HFFc6 (cell line): ENCODE data around the gene NCAM1. TPM values are rescaled to one million over a fixed set of nuclear protein-coding genes. Genes with fewer than 3 reads are reported as not detected.

Experiments
- DNase-seq: peaks from one replicate; pipeline ENCODE4 v3.0.0-alpha.2; 2018
- H3K27ac Mint-ChIP-seq: 2 replicates; pipeline ENCODE4 v1.8.0; 2020; ENCODE audit warnings: mild to moderate bottlenecking, mixed read lengths
- H3K27me3 Mint-ChIP-seq: 2 replicates; pipeline ENCODE4 v1.8.0; 2021; ENCODE audit warnings: mild to moderate bottlenecking, moderate library complexity, mixed read lengths; ENCODE audit not compliant: insufficient read depth
- H3K36me3 Mint-ChIP-seq: 2 replicates; pipeline ENCODE4 v1.8.0; 2021; ENCODE audit warnings: low read depth, mixed read lengths
- H3K4me1 Mint-ChIP-seq: 2 replicates; pipeline ENCODE4 v1.8.0; 2020; ENCODE audit warnings: low read depth, mixed read lengths
- H3K4me3 Mint-ChIP-seq: 2 replicates; pipeline ENCODE4 v1.8.0; 2020; ENCODE audit warnings: mild to moderate bottlenecking, moderate library complexity, mixed read lengths
- H3K9me3 Mint-ChIP-seq: 2 replicates; pipeline ENCODE4 v1.8.0; 2020; ENCODE audit warnings: mild to moderate bottlenecking, mixed read lengths
- total RNA-seq, 6 experiments: library from RNA; stranded (reverse); fragmentation: NEBNext Ultra II Directional; extraction: Animal tissue kit (Norgen Biotek cat#: 25700); gene quantifications; 2 replicates in 1 of 6; 3 replicates in 5 of 6; pipeline ENCODE4 v1.2.3, GENCODE V29; 2021
- TF ChIP-seq, protein P1 (sequence below): fragments of 200-600 bp; sonication (generic); IDR thresholded peaks from 2 replicates; pipeline ENCODE4 v1.5.0; 2021; ENCODE audit warnings: antibody characterized with exemption, mild to moderate bottlenecking

NCAM1 gene
- total RNA-seq, 6 experiments from 2014 or later: 0.20 TPM; not detected in 5

DNA sequence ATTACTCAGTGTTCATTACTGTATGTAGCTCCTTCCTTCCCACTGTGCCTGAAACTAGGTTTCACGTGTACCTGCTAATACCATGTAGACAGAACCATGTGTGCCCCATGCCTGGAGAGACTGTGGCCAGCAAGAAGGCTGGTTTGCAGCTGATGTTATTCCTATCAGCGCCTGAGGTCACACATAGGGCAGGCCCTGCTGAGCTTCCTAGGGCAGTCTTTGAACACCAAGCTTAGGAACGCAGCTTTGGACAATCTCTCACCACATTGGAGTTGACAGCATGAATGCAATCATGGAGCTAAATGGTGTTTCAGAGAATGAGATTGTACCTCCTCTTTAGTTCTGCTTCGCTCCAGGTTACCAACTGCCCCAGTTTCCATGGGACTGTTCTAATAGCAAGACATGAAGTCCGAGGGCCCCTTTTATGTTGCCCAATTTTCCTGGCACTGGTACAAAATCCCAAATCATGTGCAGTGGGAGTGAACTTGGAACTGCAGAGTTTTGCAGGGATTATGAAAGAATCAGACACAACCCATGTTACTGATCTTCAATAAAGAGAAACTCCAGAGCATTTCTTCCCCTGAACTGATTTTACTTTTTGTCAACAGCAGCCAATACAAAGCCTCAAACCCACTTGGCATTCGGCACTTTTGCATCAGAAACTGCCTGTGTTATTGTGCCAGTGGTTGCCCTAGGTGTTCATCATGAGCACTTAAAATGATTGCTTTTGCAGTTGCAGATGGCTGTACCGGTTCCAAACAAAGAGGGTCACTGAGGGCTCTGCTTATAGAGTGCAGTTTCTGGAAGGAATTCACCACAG, 199.0 kb downstream of the NCAM1 start:
- Mint-ChIP-seq H3K9me3 (peaks cover 7% of the 10 kb centered on the region; the same call in 1 of the 2 replicates), H3K36me3 (no peaks in the 10 kb centered on the region), H3K27ac (no peak overlapping the region), H3K4me3 (no peak overlapping the region), H3K27me3 (peaks cover 2% of the 10 kb centered on the region; the same call in 1 of the 2 replicates), H3K4me1 (no peaks in the 10 kb centered on the region)
- no peak for DNase-seq
- TF ChIP-seq, protein P1, sequence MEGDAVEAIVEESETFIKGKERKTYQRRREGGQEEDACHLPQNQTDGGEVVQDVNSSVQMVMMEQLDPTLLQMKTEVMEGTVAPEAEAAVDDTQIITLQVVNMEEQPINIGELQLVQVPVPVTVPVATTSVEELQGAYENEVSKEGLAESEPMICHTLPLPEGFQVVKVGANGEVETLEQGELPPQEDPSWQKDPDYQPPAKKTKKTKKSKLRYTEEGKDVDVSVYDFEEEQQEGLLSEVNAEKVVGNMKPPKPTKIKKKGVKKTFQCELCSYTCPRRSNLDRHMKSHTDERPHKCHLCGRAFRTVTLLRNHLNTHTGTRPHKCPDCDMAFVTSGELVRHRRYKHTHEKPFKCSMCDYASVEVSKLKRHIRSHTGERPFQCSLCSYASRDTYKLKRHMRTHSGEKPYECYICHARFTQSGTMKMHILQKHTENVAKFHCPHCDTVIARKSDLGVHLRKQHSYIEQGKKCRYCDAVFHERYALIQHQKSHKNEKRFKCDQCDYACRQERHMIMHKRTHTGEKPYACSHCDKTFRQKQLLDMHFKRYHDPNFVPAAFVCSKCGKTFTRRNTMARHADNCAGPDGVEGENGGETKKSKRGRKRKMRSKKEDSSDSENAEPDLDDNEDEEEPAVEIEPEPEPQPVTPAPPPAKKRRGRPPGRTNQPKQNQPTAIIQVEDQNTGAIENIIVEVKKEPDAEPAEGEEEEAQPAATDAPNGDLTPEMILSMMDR: no peak

GRCh38 chr11:113160808-113161124, 199.5 kb downstream of the NCAM1 start:
- TF ChIP-seq, protein P1: no peak
- H3K4me1 Mint-ChIP-seq: no peaks in the 10 kb centered on the region
- H3K27ac Mint-ChIP-seq: no peak overlapping the region
- no peak overlapping the region for H3K4me3 Mint-ChIP-seq
- DNase-seq: no peak
- H3K36me3 Mint-ChIP-seq: no peaks in the 10 kb centered on the region
- H3K9me3 Mint-ChIP-seq: peaks cover 7% of the 10 kb centered on the region; the same call in 1 of the 2 replicates
- H3K27me3 Mint-ChIP-seq: peaks cover 2% of the 10 kb centered on the region; the same call in 1 of the 2 replicates

DNA sequence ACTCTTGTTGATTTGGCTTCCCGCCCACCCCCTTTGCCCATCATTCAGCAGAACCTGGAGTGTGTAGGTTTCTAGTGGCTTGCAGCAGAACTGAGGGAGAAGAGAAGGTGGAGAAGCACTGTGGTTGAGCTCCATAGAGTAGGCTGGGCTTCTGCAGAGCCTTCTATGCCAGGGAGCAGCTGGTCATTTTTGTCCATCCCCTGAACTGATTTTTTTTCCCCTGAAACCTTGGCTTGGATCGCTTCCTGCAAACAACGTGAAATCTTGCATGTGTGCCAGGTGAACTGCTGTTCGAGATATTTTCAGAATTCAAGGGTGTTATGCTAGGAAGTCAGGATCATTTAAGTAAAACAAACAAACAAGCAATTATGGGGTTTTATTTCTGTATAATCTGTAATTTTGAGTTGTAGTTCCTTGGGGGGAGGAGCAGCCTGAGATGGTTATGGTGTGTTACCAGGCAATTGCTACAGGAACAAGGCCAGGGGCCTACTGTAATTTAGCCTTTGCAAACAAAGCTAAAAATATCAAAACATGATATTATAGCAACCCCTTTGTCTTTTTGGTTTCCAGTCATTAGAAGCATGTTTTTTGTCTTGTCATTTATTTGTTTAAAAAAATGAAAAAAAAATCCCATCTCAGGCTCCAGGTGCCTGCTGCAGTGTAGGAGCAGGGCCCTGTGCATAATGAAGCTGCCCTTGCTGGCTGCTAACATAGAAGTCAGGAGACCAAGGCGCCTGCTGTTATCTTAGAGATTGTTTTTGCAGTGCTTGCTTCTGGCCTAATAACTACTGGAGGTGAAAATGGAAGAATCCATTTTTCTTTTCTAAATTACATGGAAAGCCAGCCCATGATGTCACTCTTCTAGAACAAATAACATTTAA, 200.7 kb downstream of the NCAM1 start:
- Mint-ChIP-seq H3K4me1 (no peaks in the 10 kb centered on the region), H3K36me3 (no peaks in the 10 kb centered on the region), H3K27ac (no peak overlapping the region), H3K9me3 (peaks cover 14% of the 10 kb centered on the region), H3K4me3 (no peak overlapping the region), H3K27me3 (peaks cover 2% of the 10 kb centered on the region; the same call in 1 of the 2 replicates)
- DNase-seq: no peak
- TF ChIP-seq, protein P1: no peak

DNA sequence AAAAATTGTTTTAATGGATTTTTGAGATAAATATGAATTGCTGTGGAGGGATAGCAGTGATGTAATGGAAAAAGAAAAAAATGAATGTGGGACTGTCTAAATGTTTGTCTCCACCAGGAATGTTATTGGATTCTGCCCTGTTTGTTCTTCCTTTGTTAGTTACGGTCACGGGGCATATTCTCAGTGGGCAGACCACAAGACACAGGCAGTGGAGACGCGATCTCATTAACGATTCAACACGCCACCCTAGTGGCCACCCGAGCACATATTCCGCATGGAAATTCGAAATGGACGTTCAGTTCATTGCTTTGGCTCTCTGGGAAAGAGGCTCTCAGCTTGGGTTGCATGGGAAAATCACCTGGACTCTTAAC, 201.4 kb downstream of the NCAM1 start:
- H3K27ac Mint-ChIP-seq: no peak overlapping the region
- no peak for DNase-seq
- no peaks in the 10 kb centered on the region for H3K36me3 Mint-ChIP-seq
- TF ChIP-seq, protein P1: no peak
- no peak overlapping the region for H3K4me3 Mint-ChIP-seq
- H3K27me3 Mint-ChIP-seq: peaks cover 2% of the 10 kb centered on the region; the same call in 1 of the 2 replicates
- no peaks in the 10 kb centered on the region for H3K4me1 Mint-ChIP-seq
- H3K9me3 Mint-ChIP-seq: peaks cover 14% of the 10 kb centered on the region

DNA sequence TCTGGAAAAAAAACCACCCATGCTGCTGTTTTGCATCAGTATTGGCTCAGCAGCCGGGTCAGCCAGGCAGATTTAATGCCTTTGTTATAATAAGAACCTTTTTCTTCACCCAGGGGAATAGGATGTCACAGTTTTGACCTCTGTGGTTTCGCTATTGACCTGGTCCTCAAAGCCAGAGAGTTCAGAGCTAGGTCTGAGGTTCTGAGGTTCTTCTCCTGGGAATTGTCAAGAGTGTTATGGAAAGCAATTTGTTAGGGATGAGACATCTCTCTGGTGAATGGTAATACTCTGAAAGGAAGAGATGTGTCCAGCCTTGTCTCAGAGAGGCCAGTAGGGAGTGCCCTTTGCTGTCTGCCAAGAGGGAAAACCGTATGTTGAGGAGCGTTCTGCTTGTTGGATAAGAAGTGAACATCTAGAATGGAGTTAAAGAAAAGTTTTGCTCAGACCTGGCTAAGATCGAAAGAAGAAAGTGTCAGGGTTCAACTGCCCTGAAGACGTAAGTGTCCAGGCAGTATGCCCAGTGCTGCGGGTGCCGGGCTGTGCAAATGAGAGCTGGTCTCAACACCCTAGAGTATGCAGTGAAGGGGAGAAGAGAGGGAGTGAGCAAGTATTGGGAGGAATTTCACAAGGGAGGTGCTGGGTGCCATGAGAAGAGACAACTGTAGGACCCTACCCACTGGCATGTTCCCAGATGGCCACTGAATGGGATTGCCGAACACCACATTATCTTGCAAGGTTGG, 202.2 kb downstream of the NCAM1 start:
- H3K4me1 Mint-ChIP-seq: no peaks in the 10 kb centered on the region

More for the DNA sequence above, 202.2 kb downstream of the NCAM1 start:
- no peak for DNase-seq
- no peak overlapping the region for H3K27ac Mint-ChIP-seq
- peaks cover 14% of the 10 kb centered on the region for H3K9me3 Mint-ChIP-seq
- peaks cover 2% of the 10 kb centered on the region; the same call in 1 of the 2 replicates for H3K27me3 Mint-ChIP-seq
- H3K36me3 Mint-ChIP-seq: no peaks in the 10 kb centered on the region
- TF ChIP-seq, protein P1: no peak
- H3K4me3 Mint-ChIP-seq: no peak overlapping the region
